Kidney epithelial cell (primary cell): Measurements from ENCODE around the gene SDCBP2. TPM values are rescaled to one million over a fixed set of nuclear protein-coding genes. Genes with fewer than 3 reads are reported as not detected.

ENCODE experiments used
- DNase-seq: peaks from one replicate; pipeline ENCODE4 v3.0.0-alpha.2; 2010; ENCODE audit warnings: low read depth
- H3K27me3 ChIP-seq: 2 replicates; pipeline ENCODE4 v1.6.0; 2011; ENCODE audit warnings: low read length; ENCODE audit not compliant: control insufficient read depth, insufficient read depth
- H3K36me3 ChIP-seq: 2 replicates; pipeline ENCODE4 v1.5.1; 2011; ENCODE audit warnings: low read length; ENCODE audit not compliant: control insufficient read depth, insufficient read depth
- H3K4me3 ChIP-seq: 2 replicates; pipeline ENCODE4 v1.5.1; 2011; ENCODE audit warnings: low read depth, mild to moderate bottlenecking, control low read depth, low read length
- CTCF ChIP-seq: IDR thresholded peaks from 2 replicates; pipeline ENCODE4 v1.5.1; 2011; ENCODE audit warnings: mild to moderate bottlenecking, moderate library complexity, low read length, control low read depth, inconsistent platforms; ENCODE audit not compliant: insufficient read depth, poor library complexity, severe bottlenecking
- total RNA-seq: library from RNA; depleted of rRNA; stranded (reverse); fragments of >200 nt; gene quantifications from 2 replicates; pipeline ENCODE4 v1.2.3, GENCODE V29; 2015

Gene SDCBP2
- total RNA-seq, 1 donor from 2014 or later = 6.1 TPM

- no peaks in the 10 kb centered on the region for H3K36me3 ChIP-seq
- no peaks in the 10 kb centered on the region for H3K27me3 ChIP-seq
- no peak for TF ChIP-seq CTCF
- DNase-seq = no peak
- H3K4me3 ChIP-seq = no peak overlapping the region
These were observed 35.2 kb upstream of the SDCBP2 start for GRCh38 chr20:1364106-1364505.

- DNase-seq = no peak
- no peak for TF ChIP-seq CTCF
- H3K36me3 ChIP-seq = no peaks in the 10 kb centered on the region
- H3K4me3 ChIP-seq = no peak overlapping the region
- no peaks in the 10 kb centered on the region for H3K27me3 ChIP-seq
These were observed 34.6 kb upstream of the SDCBP2 start for GRCh38 chr20:1363522-1363921.

- H3K27me3 ChIP-seq = no peaks in the 10 kb centered on the region
- H3K4me3 ChIP-seq = no peak overlapping the region
- DNase-seq = no peak
- TF ChIP-seq CTCF = no peak
- H3K36me3 ChIP-seq = no peaks in the 10 kb centered on the region
These were observed 33.5 kb upstream of the SDCBP2 start for GRCh38 chr20:1362484-1362883.

- H3K36me3 ChIP-seq = no peaks in the 10 kb centered on the region
- H3K4me3 ChIP-seq = no peak overlapping the region
- no peak for DNase-seq
- TF ChIP-seq CTCF = no peak
- H3K27me3 ChIP-seq = no peaks in the 10 kb centered on the region
These were observed 31.3 kb upstream of the SDCBP2 start for GRCh38 chr20:1360094-1360846.

- DNase-seq = no peak
- H3K4me3 ChIP-seq = no peak overlapping the region
- H3K36me3 ChIP-seq = no peaks in the 10 kb centered on the region
- no peaks in the 10 kb centered on the region for H3K27me3 ChIP-seq
- no peak for TF ChIP-seq CTCF
These were observed 29.2 kb upstream of the SDCBP2 start for GRCh38 chr20:1357921-1358671.
